Measurements from ENCODE around the gene ITGA1. TPM values are rescaled to one million over a fixed set of nuclear protein-coding genes. Genes with fewer than 3 reads are reported as not detected.

Gene ITGA1
- total RNA-seq, 1 experiment from 2014 or later: 26.4 TPM

- CTCF ChIA-PET: interaction anchor here (0.8 kb wide), 1 partner anchor 90 kb away, joined by 3 read pairs; no protein-coding TSS in a partner anchor
- intact Hi-C loops (cut with micrococcal nuclease; ENCODE audit: unreplicated experiment): no loop called here
- no peaks in the 10 kb centered on the region for H3K4me1 ChIP-seq
- Mint-ChIP-seq H3K27me3 (ENCODE audit: insufficient read depth, unreplicated experiment) (no peaks in the 10 kb centered on the region), H3K36me3 (ENCODE audit: insufficient read depth, unreplicated experiment) (no peaks in the 10 kb centered on the region), H3K9me3 (ENCODE audit: unreplicated experiment) (no peaks in the 10 kb centered on the region), H3K4me3 (ENCODE audit: unreplicated experiment) (no peak overlapping the region), H3K4me1 (ENCODE audit: low read depth, unreplicated experiment) (no peaks in the 10 kb centered on the region), H3K27ac (ENCODE audit: unreplicated experiment) (no peak overlapping the region)
- no peak overlapping the region for H3K4me3 ChIP-seq (ENCODE audit: low read depth, low read length)
- H3K36me3 ChIP-seq (ENCODE audit: control insufficient read depth, insufficient read depth, low read length): no peaks in the 10 kb centered on the region
- POLR2A ChIA-PET: interaction anchor here (0.7 kb wide), 1 partner anchor 17 kb away, joined by 4 read pairs; no protein-coding TSS in a partner anchor
- H3K9me3 ChIP-seq: 0 out of 2 replicates have a peak, but pooled peaks cover 4% of the 10 kb centered on the region
- no peaks in the 10 kb centered on the region; the same call in 1 of the 2 replicates for H3K27me3 ChIP-seq (replicated peaks; ENCODE audit: control insufficient read depth, insufficient read depth, low read length)
- BruUV-seq (replicated peaks): no TSS peak
- no peak for TF ChIP-seq CTCF (IDR thresholded peaks at IDR 0.05; ENCODE audit: insufficient read depth in 1 of 2, low read depth in 1 of 2, low read length in 1 of 2, severe bottlenecking in 1 of 2, unreplicated experiment in 1 of 2)
- DNase-seq: no peak
These were observed 38.1 kb downstream of the ITGA1 start for GRCh38 chr5:52825826-52826225.

GRCh38 chr5:52827815-52828214 is 40.1 kb downstream of the ITGA1 start:
- Histone ChIP-seq H3K36me3 (ENCODE audit: control insufficient read depth, insufficient read depth, low read length) (no peaks in the 10 kb centered on the region), H3K4me3 (ENCODE audit: low read depth, low read length) (no peak overlapping the region), H3K27me3 (replicated peaks; ENCODE audit: control insufficient read depth, insufficient read depth, low read length) (no peaks in the 10 kb centered on the region), H3K4me1 (no peaks in the 10 kb centered on the region), H3K9me3 (0 out of 2 replicates have a peak, but pooled peaks cover 4% of the 10 kb centered on the region)
- no peak for DNase-seq
- TF ChIP-seq CTCF (IDR thresholded peaks at IDR 0.05; ENCODE audit: insufficient read depth in 1 of 2, low read depth in 1 of 2, low read length in 1 of 2, severe bottlenecking in 1 of 2, unreplicated experiment in 1 of 2): no peak
- no peak overlapping the region for H3K27ac Mint-ChIP-seq (ENCODE audit: unreplicated experiment)
- no peaks in the 10 kb centered on the region for H3K36me3 Mint-ChIP-seq (ENCODE audit: insufficient read depth, unreplicated experiment)
- ChIA-PET POLR2A (no interaction called here), CTCF (no interaction called here)
- H3K9me3 Mint-ChIP-seq (ENCODE audit: unreplicated experiment): no peaks in the 10 kb centered on the region
- H3K27me3 Mint-ChIP-seq (ENCODE audit: insufficient read depth, unreplicated experiment): no peaks in the 10 kb centered on the region
- intact Hi-C loops (cut with micrococcal nuclease; ENCODE audit: unreplicated experiment): no loop called here
- no peak overlapping the region for H3K4me3 Mint-ChIP-seq (ENCODE audit: unreplicated experiment)
- BruUV-seq (replicated peaks): no TSS peak
- no peaks in the 10 kb centered on the region for H3K4me1 Mint-ChIP-seq (ENCODE audit: low read depth, unreplicated experiment)

- Histone ChIP-seq H3K9me3 (0 out of 2 replicates have a peak, but pooled peaks cover 4% of the 10 kb centered on the region), H3K36me3 (ENCODE audit: control insufficient read depth, insufficient read depth, low read length) (no peaks in the 10 kb centered on the region), H3K4me3 (ENCODE audit: low read depth, low read length) (no peak overlapping the region), H3K27me3 (replicated peaks; ENCODE audit: control insufficient read depth, insufficient read depth, low read length) (no peaks in the 10 kb centered on the region), H3K4me1 (no peaks in the 10 kb centered on the region)
- no peaks in the 10 kb centered on the region for H3K27me3 Mint-ChIP-seq (ENCODE audit: insufficient read depth, unreplicated experiment)
- intact Hi-C loops (cut with micrococcal nuclease; ENCODE audit: unreplicated experiment): no loop called here
- no peak overlapping the region for H3K27ac Mint-ChIP-seq (ENCODE audit: unreplicated experiment)
- H3K9me3 Mint-ChIP-seq (ENCODE audit: unreplicated experiment): no peaks in the 10 kb centered on the region
- ChIA-PET CTCF (no interaction called here), POLR2A (no interaction called here)
- no peak for TF ChIP-seq CTCF (IDR thresholded peaks at IDR 0.05; ENCODE audit: insufficient read depth in 1 of 2, low read depth in 1 of 2, low read length in 1 of 2, severe bottlenecking in 1 of 2, unreplicated experiment in 1 of 2)
- no peak for DNase-seq
- no peaks in the 10 kb centered on the region for H3K36me3 Mint-ChIP-seq (ENCODE audit: insufficient read depth, unreplicated experiment)
- no TSS peak for BruUV-seq (replicated peaks)
- H3K4me1 Mint-ChIP-seq (ENCODE audit: low read depth, unreplicated experiment): peaks cover 6% of the 10 kb centered on the region
- H3K4me3 Mint-ChIP-seq (ENCODE audit: unreplicated experiment): no peak overlapping the region
These were observed 41.9 kb downstream of the ITGA1 start for GRCh38 chr5:52829664-52830063.

Measured in Caco-2 (cell line).